ENCODE data around the gene HOXD13.

The HOXD13 gene

GRCh38 chr2:176137906-176138305 is 45.4 kb downstream of the HOXD13 start:
- Histone ChIP-seq H2BK12ac (ENCODE audit: low read length) (no peak overlapping the region), H2AFZ (ENCODE audit: insufficient read depth, low read length, poor library complexity) (no peak overlapping the region), H4K8ac (ENCODE audit: low read depth, low read length) (no peak overlapping the region), H3K79me2 (ENCODE audit: control insufficient read depth, insufficient read depth, low read length, poor library complexity) (no peaks in the 10 kb centered on the region), H3K4ac (ENCODE audit: low read depth, low read length) (no peak overlapping the region), H2BK120ac (ENCODE audit: insufficient read depth, low read length, poor library complexity) (no peak overlapping the region), H3K18ac (ENCODE audit: low read length) (no peak overlapping the region), H3K9me3 (ENCODE audit: insufficient read depth, low read depth, low read length) (peaks cover 8% of the 10 kb centered on the region), H4K12ac (ENCODE audit: low read depth, low read length) (no peak overlapping the region), H2BK5ac (ENCODE audit: low read depth, low read length, poor library complexity) (no peak overlapping the region), H3K23ac (ENCODE audit: low read length) (no peak overlapping the region), H4K91ac (ENCODE audit: low read depth, low read length) (no peak overlapping the region), H3K4me3 (ENCODE audit: low read depth, low read length) (no peak overlapping the region), H3K27me3 (ENCODE audit: insufficient read depth, low read length) (peaks cover 64% of the 10 kb centered on the region), H3K79me1 (ENCODE audit: low read length) (peaks cover 2% of the 10 kb centered on the region), H3K27ac (ENCODE audit: low read depth, low read length) (no peak overlapping the region), H3K4me1 (ENCODE audit: control insufficient read depth in 1 of 2, insufficient read depth in 2 of 2, low read length in 2 of 2) (peaks cover 5 to 6% of the 10 kb centered on the region in 2 experiments), H3K4me2 (ENCODE audit: low read length) (no peak overlapping the region), H3K36me3 (ENCODE audit: control insufficient read depth in 1 of 2, insufficient read depth in 2 of 2, low read length in 2 of 2) (no peaks in the 10 kb centered on the region), H3K14ac (ENCODE audit: low read length) (no peak overlapping the region), H2AK5ac (ENCODE audit: low read length) (no peak overlapping the region), H3K9ac (ENCODE audit: low read length) (no peak overlapping the region)
- no peak for DNase-seq
- no CpG with 5 or more reads among the region's 8 CpGs for WGBS (ENCODE audit: extremely low coverage, insufficient coverage, insufficient read length)

DNA sequence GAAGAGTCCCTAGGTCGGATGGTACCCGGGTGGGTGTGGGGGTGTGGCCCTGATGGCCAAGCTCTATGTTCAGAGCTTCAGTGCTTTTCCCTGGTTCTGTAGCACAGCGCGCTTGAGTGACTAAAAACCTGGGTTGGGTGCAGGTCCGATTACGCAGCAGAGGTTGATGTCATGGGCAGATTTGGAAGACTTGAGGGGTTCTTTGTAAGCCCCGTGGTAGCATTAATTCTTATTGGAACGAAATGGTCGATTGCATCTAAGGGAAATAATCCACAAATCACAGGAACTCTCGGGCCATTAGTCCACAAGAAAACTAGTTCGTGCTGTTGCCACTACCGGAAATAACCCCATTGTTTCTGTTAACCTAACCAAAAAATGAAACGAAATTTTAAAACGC is 46.0 kb downstream of the HOXD13 start:
- Histone ChIP-seq H4K91ac (ENCODE audit: low read depth, low read length) (no peak overlapping the region), H3K23ac (ENCODE audit: low read length) (no peak overlapping the region), H3K4me3 (ENCODE audit: low read depth, low read length) (no peak overlapping the region), H3K4ac (ENCODE audit: low read depth, low read length) (no peak overlapping the region), H2BK5ac (ENCODE audit: low read depth, low read length, poor library complexity) (no peak overlapping the region), H3K79me2 (ENCODE audit: control insufficient read depth, insufficient read depth, low read length, poor library complexity) (no peaks in the 10 kb centered on the region), H2BK120ac (ENCODE audit: insufficient read depth, low read length, poor library complexity) (no peak overlapping the region), H3K14ac (ENCODE audit: low read length) (no peak overlapping the region), H3K27me3 (ENCODE audit: insufficient read depth, low read length) (peaks cover 62% of the 10 kb centered on the region), H2AFZ (ENCODE audit: insufficient read depth, low read length, poor library complexity) (no peak overlapping the region), H3K27ac (ENCODE audit: low read depth, low read length) (no peak overlapping the region), H3K18ac (ENCODE audit: low read length) (no peak overlapping the region), H3K36me3 (ENCODE audit: control insufficient read depth in 1 of 2, insufficient read depth in 2 of 2, low read length in 2 of 2) (no peaks in the 10 kb centered on the region), H3K4me2 (ENCODE audit: low read length) (no peak overlapping the region), H3K9me3 (ENCODE audit: insufficient read depth, low read depth, low read length) (peaks cover 8% of the 10 kb centered on the region), H2BK12ac (ENCODE audit: low read length) (no peak overlapping the region), H3K79me1 (ENCODE audit: low read length) (peaks cover 2% of the 10 kb centered on the region), H4K12ac (ENCODE audit: low read depth, low read length) (no peak overlapping the region), H3K4me1 (ENCODE audit: control insufficient read depth in 1 of 2, insufficient read depth in 2 of 2, low read length in 2 of 2) (peaks cover 5 to 6% of the 10 kb centered on the region in 2 experiments), H2AK5ac (ENCODE audit: low read length) (no peak overlapping the region), H4K8ac (ENCODE audit: low read depth, low read length) (no peak overlapping the region), H3K9ac (ENCODE audit: low read length) (no peak overlapping the region)
- WGBS (ENCODE audit: extremely low coverage, insufficient coverage, insufficient read length) = no CpG with 5 or more reads among the region's 14 CpGs
- DNase-seq = no peak

GRCh38 chr2:176138923-176139660 is 46.6 kb downstream of the HOXD13 start:
- H3K9me3 ChIP-seq (ENCODE audit: insufficient read depth, low read depth, low read length) = peaks cover 8% of the 10 kb centered on the region
- H2BK120ac ChIP-seq (ENCODE audit: insufficient read depth, low read length, poor library complexity) = no peak overlapping the region
- H4K8ac ChIP-seq (ENCODE audit: low read depth, low read length) = no peak overlapping the region
- H3K18ac ChIP-seq (ENCODE audit: low read length) = no peak overlapping the region
- H3K36me3 ChIP-seq (ENCODE audit: control insufficient read depth in 1 of 2, insufficient read depth in 2 of 2, low read length in 2 of 2) = no peaks in the 10 kb centered on the region
- no peak overlapping the region for H3K14ac ChIP-seq (ENCODE audit: low read length)
- no peak overlapping the region for H2AFZ ChIP-seq (ENCODE audit: insufficient read depth, low read length, poor library complexity)
- H3K4me2 ChIP-seq (ENCODE audit: low read length) = no peak overlapping the region
- H3K4me1 ChIP-seq (ENCODE audit: control insufficient read depth in 1 of 2, insufficient read depth in 2 of 2, low read length in 2 of 2) = peaks cover 5 to 6% of the 10 kb centered on the region in 2 experiments
- no peak overlapping the region for H2BK12ac ChIP-seq (ENCODE audit: low read length)
- H2AK5ac ChIP-seq (ENCODE audit: low read length) = no peak overlapping the region
- no peak overlapping the region for H3K4me3 ChIP-seq (ENCODE audit: low read depth, low read length)
- peaks cover 59% of the 10 kb centered on the region for H3K27me3 ChIP-seq (ENCODE audit: insufficient read depth, low read length)
- DNase-seq = no peak
- H3K9ac ChIP-seq (ENCODE audit: low read length) = no peak overlapping the region
- no peak overlapping the region for H2BK5ac ChIP-seq (ENCODE audit: low read depth, low read length, poor library complexity)
- peaks cover 2% of the 10 kb centered on the region for H3K79me1 ChIP-seq (ENCODE audit: low read length)
- H3K23ac ChIP-seq (ENCODE audit: low read length) = no peak overlapping the region
- H3K27ac ChIP-seq (ENCODE audit: low read depth, low read length) = no peak overlapping the region
- H4K91ac ChIP-seq (ENCODE audit: low read depth, low read length) = no peak overlapping the region
- no peak overlapping the region for H3K4ac ChIP-seq (ENCODE audit: low read depth, low read length)
- WGBS (ENCODE audit: extremely low coverage, insufficient coverage, insufficient read length) = no CpG with 5 or more reads among the region's 28 CpGs
- H4K12ac ChIP-seq (ENCODE audit: low read depth, low read length) = no peak overlapping the region
- H3K79me2 ChIP-seq (ENCODE audit: control insufficient read depth, insufficient read depth, low read length, poor library complexity) = no peaks in the 10 kb centered on the region

DNA sequence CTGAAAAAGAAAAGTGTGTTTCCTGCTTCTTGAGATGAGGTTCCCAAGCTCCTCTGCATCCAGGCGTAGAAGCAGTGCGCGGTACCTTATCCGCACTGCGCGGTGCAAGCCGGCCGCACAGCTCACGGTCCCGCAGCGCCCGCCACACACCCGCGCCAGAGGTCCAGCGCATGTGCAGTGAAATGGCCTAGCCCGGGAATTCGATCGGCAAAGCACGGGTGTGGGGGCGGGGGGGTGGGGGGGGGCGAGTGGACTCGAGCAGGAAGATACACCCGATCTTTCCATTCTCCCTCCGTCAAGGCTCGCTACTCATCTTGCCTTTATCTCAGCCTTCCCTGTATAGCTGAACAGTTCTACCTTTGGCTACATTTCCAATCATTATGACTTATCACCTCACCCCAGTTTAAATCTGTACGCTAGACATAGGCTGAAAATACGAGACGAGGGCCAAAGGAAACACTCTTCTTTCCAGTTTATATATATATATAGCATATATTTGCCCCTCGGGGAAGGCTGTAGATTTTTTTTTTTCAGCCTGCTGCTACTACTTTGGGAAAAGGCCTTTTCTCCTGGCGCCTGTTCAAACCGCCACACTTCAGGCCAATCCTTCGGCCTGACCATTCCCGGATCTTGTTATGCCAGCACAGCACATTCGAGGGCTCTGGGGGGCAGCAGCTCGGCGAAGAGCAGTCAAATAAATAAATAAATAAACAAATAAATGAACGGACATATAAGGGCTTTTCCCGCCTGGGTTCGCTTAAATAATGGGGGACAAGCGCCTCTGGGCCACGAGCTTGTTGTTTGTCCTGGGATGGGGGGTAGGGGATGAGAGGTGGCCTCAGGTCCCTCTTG is 47.4 kb downstream of the HOXD13 start:
- Histone ChIP-seq H3K4me2 (ENCODE audit: low read length) (peak overlapping the region; percentile 75), H3K79me2 (ENCODE audit: control insufficient read depth, insufficient read depth, low read length, poor library complexity) (no peaks in the 10 kb centered on the region), H3K9me3 (ENCODE audit: insufficient read depth, low read depth, low read length) (peaks cover 8% of the 10 kb centered on the region), H3K9ac (ENCODE audit: low read length) (no peak overlapping the region), H3K4ac (ENCODE audit: low read depth, low read length) (no peak overlapping the region), H2BK12ac (ENCODE audit: low read length) (no peak overlapping the region), H3K27me3 (ENCODE audit: insufficient read depth, low read length) (peaks cover 53% of the 10 kb centered on the region), H2AK5ac (ENCODE audit: low read length) (no peak overlapping the region), H3K27ac (ENCODE audit: low read depth, low read length) (no peak overlapping the region), H3K36me3 (ENCODE audit: control insufficient read depth in 1 of 2, insufficient read depth in 2 of 2, low read length in 2 of 2) (no peaks in the 10 kb centered on the region), H2BK120ac (ENCODE audit: insufficient read depth, low read length, poor library complexity) (no peak overlapping the region), H4K8ac (ENCODE audit: low read depth, low read length) (peak overlapping the region; percentile 25), H3K18ac (ENCODE audit: low read length) (no peak overlapping the region), H4K12ac (ENCODE audit: low read depth, low read length) (no peak overlapping the region), H3K79me1 (ENCODE audit: low read length) (peaks cover 2% of the 10 kb centered on the region), H2AFZ (ENCODE audit: insufficient read depth, low read length, poor library complexity) (peak overlapping the region; percentile 65), H3K4me1 (ENCODE audit: control insufficient read depth in 1 of 2, insufficient read depth in 2 of 2, low read length in 2 of 2) (peaks cover 5 to 6% of the 10 kb centered on the region in 2 experiments), H2BK5ac (ENCODE audit: low read depth, low read length, poor library complexity) (no peak overlapping the region), H3K14ac (ENCODE audit: low read length) (no peak overlapping the region), H3K4me3 (ENCODE audit: low read depth, low read length) (no peak overlapping the region), H4K91ac (ENCODE audit: low read depth, low read length) (no peak overlapping the region), H3K23ac (ENCODE audit: low read length) (no peak overlapping the region)
- no CpG with 5 or more reads among the region's 41 CpGs for WGBS (ENCODE audit: extremely low coverage, insufficient coverage, insufficient read length)
- no peak for DNase-seq
